Stimulated activated CD4-positive, alpha-beta T cell treated with anti-CD3 and anti-CD28 coated beads, Interleukin-1b, Interleukin-23, amount 100 ng/mL, for 4 hours (primary cell): Measurements from ENCODE around the gene MPP1.

ENCODE experiments used
- DNase-seq, 2 donors: peaks; one replicate each; pipeline ENCODE4 v3.0.0-alpha.2; 2020; ENCODE audit warnings: low read depth in 2 of 2

The MPP1 gene

GRCh38 chrX:154731881-154732280, 73.4 kb downstream of the MPP1 start:
- no peak for DNase-seq

- no peak for DNase-seq
Observed at GRCh38 chrX:154731184-154731583, 74.1 kb downstream of the MPP1 start.

GRCh38 chrX:154730253-154730891, 74.9 kb downstream of the MPP1 start:
- no peak for DNase-seq

- DNase-seq: no peak
Observed at GRCh38 chrX:154729439-154729838, 75.8 kb downstream of the MPP1 start.
